Stimulated activated CD4-positive, alpha-beta T cell treated with anti-CD3 and anti-CD28 coated beads, Interleukin-1b, Interleukin-23, amount 100 ng/mL, for 4 hours (primary cell): ENCODE data around the gene HOXA13.

Source experiments
- DNase-seq, 2 donors: peaks; one replicate each; pipeline ENCODE4 v3.0.0-alpha.2; 2020; ENCODE audit warnings: low read depth in 2 of 2

The HOXA13 gene

DNA sequence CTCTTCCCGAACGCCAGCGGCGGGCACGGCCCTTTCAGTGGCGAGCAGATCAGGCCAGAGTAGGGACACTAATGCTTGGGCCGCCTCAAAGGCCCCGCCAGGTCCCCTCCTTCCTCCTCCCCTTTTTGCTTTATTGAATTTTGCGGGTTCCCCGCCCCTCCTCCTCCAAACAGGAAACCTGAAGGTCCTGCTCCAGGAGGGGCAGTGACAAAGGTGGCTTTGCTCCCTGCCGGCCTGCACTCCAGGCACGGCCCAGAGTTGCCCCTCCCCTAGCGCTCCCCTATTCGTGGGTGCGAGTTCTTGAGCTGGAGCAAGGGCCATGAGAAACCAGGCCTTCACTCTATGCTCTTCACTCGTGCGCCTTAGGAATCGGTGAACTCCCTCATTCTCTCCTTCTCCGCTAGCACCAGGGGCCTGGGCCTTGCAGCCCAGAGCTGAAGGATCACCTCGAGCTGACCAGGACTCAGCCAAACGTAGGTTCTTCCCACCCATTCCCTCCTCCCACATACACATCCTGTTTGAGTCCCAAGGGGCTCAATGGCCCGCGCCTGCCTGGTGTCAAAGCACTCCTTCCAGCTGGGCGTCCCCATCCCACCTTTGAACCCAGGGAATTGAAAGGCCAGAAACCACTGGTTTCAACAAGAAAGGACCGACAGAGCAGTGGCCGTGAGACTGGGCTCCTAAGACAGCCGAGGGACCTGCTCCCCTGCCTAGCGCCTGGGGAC lies 51.7 kb downstream of the HOXA13 start:
- DNase-seq = no peak

DNA sequence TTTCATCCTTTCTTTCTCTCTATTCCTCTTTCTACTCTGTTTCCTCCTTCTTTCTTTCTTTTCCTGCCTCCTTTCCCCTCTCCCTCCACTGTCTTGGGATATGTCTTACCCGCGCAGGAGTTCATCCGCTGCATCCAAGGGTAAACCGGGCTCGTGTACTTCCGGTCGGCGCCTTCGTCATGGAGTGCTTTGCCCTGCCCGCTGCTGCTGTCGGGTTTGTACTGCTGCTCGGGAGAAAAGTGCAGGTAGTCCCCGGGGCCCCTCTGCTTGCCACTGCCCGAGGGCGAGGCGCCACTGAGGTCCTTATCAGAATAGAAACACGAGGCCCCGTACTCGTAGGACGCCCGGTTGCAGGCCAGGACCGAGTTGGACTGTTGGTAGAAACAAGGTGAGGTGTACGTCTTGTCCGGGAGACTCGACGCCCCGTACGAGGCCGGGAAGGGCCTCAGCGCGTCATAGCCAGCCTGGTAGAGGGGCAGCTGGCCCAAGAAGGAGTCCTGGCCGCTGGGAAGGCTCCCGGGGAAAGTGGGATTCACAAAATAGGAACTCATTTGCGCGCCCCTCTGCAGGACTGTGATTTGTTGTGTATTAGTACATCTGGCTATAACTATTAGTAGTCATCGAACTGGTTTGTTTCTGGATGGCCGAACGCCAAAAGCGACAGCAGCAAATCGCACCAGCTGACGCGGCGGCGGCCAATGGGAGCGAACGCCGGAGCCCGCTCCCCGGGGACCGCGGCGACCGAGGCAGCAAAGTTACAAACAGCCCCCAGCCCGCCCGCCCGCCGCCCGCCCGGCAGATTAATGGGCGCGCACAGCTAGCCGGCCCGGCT lies 52.5 kb downstream of the HOXA13 start, which contains the start of gene HOXA6:
Gene HOXA6 (minus strand): TSS at position 576 of the 832 bp plus-strand sequence. CDS start 25 bp downstream, at position 551.
- DNase-seq = no peak

GRCh38 chr7:27146491-27147198 lies 53.2 kb downstream of the HOXA13 start:
- no peak for DNase-seq

GRCh38 chr7:27145914-27146412 lies 53.9 kb downstream of the HOXA13 start:
- DNase-seq = no peak

GRCh38 chr7:27145165-27145913 lies 54.6 kb downstream of the HOXA13 start:
- no peak for DNase-seq

GRCh38 chr7:27144781-27145164 lies 55.1 kb downstream of the HOXA13 start:
- no peak for DNase-seq
